Measurements from ENCODE around the gene PWWP2A. TPM values are rescaled to one million over a fixed set of nuclear protein-coding genes. Genes with fewer than 3 reads are reported as not detected.

Gene PWWP2A
- total and polyA plus RNA-seq, 2 experiments from 2014 or later: 51.5 to 81.6 TPM

GRCh38 chr5:160061770-160062169 lies 57.5 kb downstream of the PWWP2A start:
- peak; percentile 86 for ATAC-seq
- peaks cover 6% of the 10 kb centered on the region for H4K20me1 ChIP-seq (replicated peaks; ENCODE audit: insufficient read depth)
- Mint-ChIP-seq H3K36me3 (ENCODE audit: low read depth) (peaks cover 25% of the 10 kb centered on the region; the same call in 2 of the 3 replicates), H3K4me3 (no peak overlapping the region), H3K27ac (no peak overlapping the region), H3K4me1 (peaks cover 15% of the 10 kb centered on the region), H3K9me3 (no peaks in the 10 kb centered on the region), H3K27me3 (ENCODE audit: insufficient read depth, low read depth, poor library complexity) (no peaks in the 10 kb centered on the region)
- no peaks in the 10 kb centered on the region for H3K27me3 ChIP-seq (ENCODE audit: insufficient read depth)
- no peak overlapping the region; the same call in 1 of the 2 replicates for H3K4me2 ChIP-seq
- H2AFZ ChIP-seq: no peak overlapping the region
- peak; percentile 61 for DNase-seq (ENCODE audit: low spot score)
- H3K9me2 ChIP-seq (ENCODE audit: insufficient read depth): no peaks in the 10 kb centered on the region
- no peaks in the 10 kb centered on the region for H3K79me2 ChIP-seq (replicated peaks; ENCODE audit: insufficient read depth)
- H3F3A ChIP-seq (replicated peaks; ENCODE audit: low read depth): 0 out of 2 replicates have a peak, but pooled peaks cover 2% of the 10 kb centered on the region
- H3K4me1 ChIP-seq (ENCODE audit: insufficient read depth): peaks cover 9% of the 10 kb centered on the region
- TF ChIP-seq CREB1 (CRISPR knock-in tag; IDR thresholded peaks at IDR 0.05; ENCODE audit: low read depth) (no peak), JUNB (IDR thresholded peaks at IDR 0.05; ENCODE audit: unreplicated experiment) (no peak), ZNF331 (CRISPR knock-in tag; IDR thresholded peaks at IDR 0.05; ENCODE audit: low read depth) (no peak), NANOG (IDR thresholded peaks at IDR 0.05; ENCODE audit: borderline replicate concordance) (no peak)
- peak overlapping the region; percentile 69; the same call in 1 of the 2 replicates for H3K27ac ChIP-seq (ENCODE audit: low read depth)
- no peak overlapping the region for H3K4me3 ChIP-seq
- peaks cover 22% of the 10 kb centered on the region for H3K36me3 ChIP-seq (ENCODE audit: insufficient read depth)

DNA sequence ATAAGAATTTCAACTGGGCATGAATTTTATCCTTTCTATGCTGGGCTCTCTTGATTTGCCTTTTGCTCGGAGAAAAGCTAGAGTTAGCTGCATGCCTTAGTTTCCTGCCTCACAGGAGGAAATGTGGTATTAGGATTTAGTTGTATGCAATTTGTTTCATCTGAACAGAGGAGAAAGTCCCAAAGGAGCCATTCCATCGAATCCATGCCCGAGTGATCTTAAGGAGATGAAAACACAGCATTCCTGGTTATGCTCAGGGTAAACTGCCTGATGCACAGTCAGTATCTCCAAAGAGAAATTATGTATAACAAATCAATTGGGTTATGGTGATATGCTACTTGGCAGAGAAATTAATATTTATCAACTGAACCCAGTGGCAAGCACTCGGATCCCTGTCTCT lies 59.2 kb downstream of the PWWP2A start:
- no peaks in the 10 kb centered on the region for H3K79me2 ChIP-seq (replicated peaks; ENCODE audit: insufficient read depth)
- H3K4me3 ChIP-seq: no peak overlapping the region
- TF ChIP-seq EZH2 (IDR thresholded peaks at IDR 0.05; ENCODE audit: low read depth, unreplicated experiment): no peak
- TF ChIP-seq ETS1 (IDR thresholded peaks at IDR 0.05): no peak
- TF ChIP-seq CREB1 (CRISPR knock-in tag; IDR thresholded peaks at IDR 0.05; ENCODE audit: low read depth): no peak
- TF ChIP-seq POLR2AphosphoS5 (IDR thresholded peaks at IDR 0.05; ENCODE audit: low read depth): no peak
- TF ChIP-seq EZH2phosphoT487 (IDR thresholded peaks at IDR 0.05; ENCODE audit: unreplicated experiment): no peak
- TF ChIP-seq CTCF (conservative IDR thresholded peaks at IDR 0.05; ENCODE audit: low read depth in 2 of 2): no peak
- TF ChIP-seq, protein P1, sequence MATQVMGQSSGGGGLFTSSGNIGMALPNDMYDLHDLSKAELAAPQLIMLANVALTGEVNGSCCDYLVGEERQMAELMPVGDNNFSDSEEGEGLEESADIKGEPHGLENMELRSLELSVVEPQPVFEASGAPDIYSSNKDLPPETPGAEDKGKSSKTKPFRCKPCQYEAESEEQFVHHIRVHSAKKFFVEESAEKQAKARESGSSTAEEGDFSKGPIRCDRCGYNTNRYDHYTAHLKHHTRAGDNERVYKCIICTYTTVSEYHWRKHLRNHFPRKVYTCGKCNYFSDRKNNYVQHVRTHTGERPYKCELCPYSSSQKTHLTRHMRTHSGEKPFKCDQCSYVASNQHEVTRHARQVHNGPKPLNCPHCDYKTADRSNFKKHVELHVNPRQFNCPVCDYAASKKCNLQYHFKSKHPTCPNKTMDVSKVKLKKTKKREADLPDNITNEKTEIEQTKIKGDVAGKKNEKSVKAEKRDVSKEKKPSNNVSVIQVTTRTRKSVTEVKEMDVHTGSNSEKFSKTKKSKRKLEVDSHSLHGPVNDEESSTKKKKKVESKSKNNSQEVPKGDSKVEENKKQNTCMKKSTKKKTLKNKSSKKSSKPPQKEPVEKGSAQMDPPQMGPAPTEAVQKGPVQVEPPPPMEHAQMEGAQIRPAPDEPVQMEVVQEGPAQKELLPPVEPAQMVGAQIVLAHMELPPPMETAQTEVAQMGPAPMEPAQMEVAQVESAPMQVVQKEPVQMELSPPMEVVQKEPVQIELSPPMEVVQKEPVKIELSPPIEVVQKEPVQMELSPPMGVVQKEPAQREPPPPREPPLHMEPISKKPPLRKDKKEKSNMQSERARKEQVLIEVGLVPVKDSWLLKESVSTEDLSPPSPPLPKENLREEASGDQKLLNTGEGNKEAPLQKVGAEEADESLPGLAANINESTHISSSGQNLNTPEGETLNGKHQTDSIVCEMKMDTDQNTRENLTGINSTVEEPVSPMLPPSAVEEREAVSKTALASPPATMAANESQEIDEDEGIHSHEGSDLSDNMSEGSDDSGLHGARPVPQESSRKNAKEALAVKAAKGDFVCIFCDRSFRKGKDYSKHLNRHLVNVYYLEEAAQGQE (IDR thresholded peaks at IDR 0.05; ENCODE audit: unreplicated experiment): no peak
- TF ChIP-seq STAT1 (IDR thresholded peaks at IDR 0.05; ENCODE audit: unreplicated experiment): no peak
- no peak for TF ChIP-seq NANOG (IDR thresholded peaks at IDR 0.05; ENCODE audit: borderline replicate concordance)
- TF ChIP-seq ZNF331 (CRISPR knock-in tag; IDR thresholded peaks at IDR 0.05; ENCODE audit: low read depth): no peak
- Mint-ChIP-seq H3K27ac (no peak overlapping the region), H3K4me1 (peaks cover 15% of the 10 kb centered on the region), H3K9me3 (no peaks in the 10 kb centered on the region), H3K27me3 (ENCODE audit: insufficient read depth, low read depth, poor library complexity) (no peaks in the 10 kb centered on the region), H3K4me3 (no peak overlapping the region), H3K36me3 (ENCODE audit: low read depth) (peaks cover 33% of the 10 kb centered on the region; the same call in 2 of the 3 replicates)
- H3K27ac ChIP-seq (ENCODE audit: low read depth): no peak overlapping the region
- H3K36me3 ChIP-seq (ENCODE audit: insufficient read depth): peaks cover 23% of the 10 kb centered on the region
- no peak for DNase-seq (ENCODE audit: low spot score)
- ATAC-seq: no peak
- no peaks in the 10 kb centered on the region for H3K27me3 ChIP-seq (ENCODE audit: insufficient read depth)
- 0 out of 2 replicates have a peak, but pooled peaks cover 2% of the 10 kb centered on the region for H3F3A ChIP-seq (replicated peaks; ENCODE audit: low read depth)
- no peak overlapping the region for H3K4me2 ChIP-seq
- H4K20me1 ChIP-seq (replicated peaks; ENCODE audit: insufficient read depth): peaks cover 6% of the 10 kb centered on the region
- no peak overlapping the region for H2AFZ ChIP-seq
- H3K4me1 ChIP-seq (ENCODE audit: insufficient read depth): peaks cover 9% of the 10 kb centered on the region
- H3K9me2 ChIP-seq (ENCODE audit: insufficient read depth): no peaks in the 10 kb centered on the region
